HuH-7 (cell line): ENCODE data around the gene F3.
"Not testable (repeated sequence)": the region's sequence is repeated elsewhere in the genome, so short reads cannot be mapped to it uniquely, and the experiment has no call there.

Source experiments
- DNase-seq: peaks from one replicate; pipeline ENCODE4 v3.0.0; 2011; ENCODE audit warnings: low spot score

F3 gene

GRCh38 chr1:94541246-94542087 lies at the start of gene F3:
Gene F3, minus strand, starts transcription at chr1:94541759. Its CDS starts 123 bp downstream, at chr1:94541636.
- DNase-seq: peak; percentile 89

GRCh38 chr1:94590203-94591137 lies 48.9 kb upstream of the F3 start:
- DNase-seq: no peak

DNA sequence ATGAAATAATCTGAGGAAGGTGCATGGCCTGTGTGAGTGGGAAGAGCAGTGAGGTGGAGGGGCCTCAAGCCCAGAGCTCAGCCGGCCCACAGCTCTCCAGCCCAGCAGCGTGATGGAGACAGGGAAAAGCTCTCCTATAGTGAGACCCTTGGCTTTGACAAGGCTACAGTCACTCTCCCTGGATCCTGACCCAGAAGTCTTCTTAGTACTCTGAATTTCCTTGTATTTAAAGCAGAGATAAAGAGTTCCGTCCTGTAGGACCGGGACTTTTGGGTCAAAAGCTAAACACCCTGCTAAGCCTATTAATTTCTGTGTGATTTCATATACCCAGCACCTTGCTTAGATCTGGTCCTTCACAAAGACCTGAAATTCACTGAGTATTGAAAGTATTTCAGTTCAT lies 48.2 kb upstream of the F3 start:
- DNase-seq: no peak

DNA sequence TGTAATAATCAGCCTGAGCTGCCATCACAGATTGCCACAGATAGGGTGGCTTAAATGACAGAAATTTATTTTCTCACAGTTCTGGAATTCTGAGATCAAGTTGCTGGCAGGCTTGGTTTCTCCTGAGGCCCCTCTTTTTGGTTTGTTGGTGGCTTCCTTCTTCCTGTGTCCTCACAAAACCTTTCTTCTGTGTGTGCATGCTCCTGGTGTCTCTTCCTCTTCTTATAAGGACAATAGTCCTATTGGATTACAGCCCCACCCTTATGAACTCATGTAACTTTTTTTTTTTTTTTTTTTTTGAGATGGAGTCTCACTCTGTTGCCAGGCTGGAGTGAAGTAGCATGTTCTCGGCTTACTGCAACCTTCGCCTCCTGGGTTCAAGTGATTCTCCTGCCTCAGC lies 41.0 kb upstream of the F3 start:
- no peak for DNase-seq

DNA sequence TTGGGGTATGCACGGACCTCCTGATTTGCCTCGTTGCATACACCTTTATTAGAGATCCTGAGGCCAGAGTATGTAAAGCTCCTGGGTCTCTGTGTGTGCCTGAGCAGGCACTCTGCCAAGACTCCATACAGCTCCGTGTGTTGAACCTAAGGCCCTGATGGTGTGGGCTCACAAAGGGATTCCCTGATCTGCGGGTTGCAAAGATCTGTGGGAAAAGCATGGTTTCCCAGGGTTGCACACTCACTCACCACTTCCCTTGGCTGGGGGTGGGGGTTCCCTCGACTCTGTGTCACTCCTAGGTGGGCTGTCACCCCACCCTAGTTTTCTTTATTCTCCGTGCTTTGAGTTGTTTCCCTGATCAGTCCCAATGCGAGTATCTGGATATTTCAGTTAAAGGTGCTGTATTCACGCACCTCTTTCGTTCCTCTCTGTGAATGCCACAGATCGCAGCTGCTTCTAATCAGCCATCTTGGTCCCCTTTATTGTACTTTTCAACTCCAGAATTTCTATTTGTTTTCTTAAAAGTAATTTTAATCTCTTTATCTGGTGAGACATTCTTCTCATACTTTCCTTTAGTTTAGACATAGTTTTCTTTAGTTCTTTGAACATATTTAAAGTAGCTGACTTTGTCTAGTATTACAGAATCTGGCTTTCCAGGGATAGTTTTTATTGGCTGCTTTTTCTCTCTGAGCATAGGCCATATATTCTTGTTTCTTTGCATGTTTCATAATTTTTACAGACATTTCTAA lies 39.0 kb upstream of the F3 start:
- DNase-seq: no peak

- no peak for DNase-seq
Observed at GRCh38 chr1:94579876-94580294, 38.3 kb upstream of the F3 start.

DNA sequence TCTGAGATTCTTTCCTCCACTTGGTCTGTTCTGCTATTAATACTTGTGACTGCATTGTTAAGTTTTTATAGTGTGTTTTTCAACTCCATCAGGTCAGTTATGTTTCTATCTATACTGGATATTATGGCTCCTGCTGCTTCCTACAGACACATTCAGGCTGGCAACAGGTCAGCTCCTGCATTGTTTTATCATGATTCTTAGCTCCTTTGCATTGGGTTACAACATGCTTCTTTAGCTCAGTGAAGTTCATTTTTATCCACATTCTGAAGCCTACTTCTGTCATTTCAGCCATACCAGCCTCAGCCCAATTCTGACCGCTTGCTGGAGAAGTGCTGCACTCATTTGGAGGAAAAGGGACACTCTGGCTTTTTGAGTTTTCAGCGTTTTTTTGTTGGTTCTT lies 37.3 kb upstream of the F3 start:
- DNase-seq: no peak

DNA sequence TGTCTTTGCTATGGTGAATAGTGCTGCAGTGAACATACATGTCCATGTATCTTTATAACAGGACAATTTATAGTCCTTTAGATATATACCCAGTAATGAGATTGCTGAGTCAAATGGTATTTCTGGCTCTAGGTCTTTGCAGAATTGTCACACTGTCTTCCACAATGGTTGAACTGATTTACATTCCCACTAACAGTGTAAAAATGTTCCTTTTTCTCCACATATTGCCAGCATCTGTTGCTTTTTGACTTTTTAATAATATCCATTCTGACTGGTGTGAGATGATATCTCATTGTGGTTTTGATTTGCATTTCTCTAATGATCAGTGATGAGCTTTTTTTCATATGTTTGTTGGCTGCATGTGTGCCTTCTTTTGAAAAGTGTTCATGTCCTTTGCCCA lies 32.4 kb upstream of the F3 start:
- not testable (repeated sequence) for DNase-seq

DNA sequence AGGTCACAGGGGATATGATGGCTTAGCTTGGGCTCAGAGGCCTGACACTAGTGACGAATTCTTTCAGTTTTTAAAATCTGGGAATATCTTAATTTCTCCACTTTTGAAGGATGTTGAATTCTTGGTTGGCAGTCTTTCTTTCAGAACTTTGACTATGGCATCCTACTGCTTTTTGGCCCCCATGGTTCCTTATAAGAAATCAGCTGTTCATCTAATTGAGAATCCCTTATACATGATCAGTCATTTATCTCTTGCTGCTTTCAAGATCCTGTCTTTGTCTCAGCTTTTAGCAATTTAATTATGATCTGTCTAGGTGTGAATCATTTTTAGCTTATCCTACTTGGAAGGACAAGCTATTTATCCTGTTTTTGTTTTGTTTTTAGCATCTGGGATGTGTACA lies 31.2 kb upstream of the F3 start:
- DNase-seq: no peak

GRCh38 chr1:94570965-94571364 lies 29.4 kb upstream of the F3 start:
- not testable (repeated sequence) for DNase-seq

- DNase-seq: not testable (repeated sequence)
Observed at GRCh38 chr1:94568806-94569205, 27.2 kb upstream of the F3 start.

DNA sequence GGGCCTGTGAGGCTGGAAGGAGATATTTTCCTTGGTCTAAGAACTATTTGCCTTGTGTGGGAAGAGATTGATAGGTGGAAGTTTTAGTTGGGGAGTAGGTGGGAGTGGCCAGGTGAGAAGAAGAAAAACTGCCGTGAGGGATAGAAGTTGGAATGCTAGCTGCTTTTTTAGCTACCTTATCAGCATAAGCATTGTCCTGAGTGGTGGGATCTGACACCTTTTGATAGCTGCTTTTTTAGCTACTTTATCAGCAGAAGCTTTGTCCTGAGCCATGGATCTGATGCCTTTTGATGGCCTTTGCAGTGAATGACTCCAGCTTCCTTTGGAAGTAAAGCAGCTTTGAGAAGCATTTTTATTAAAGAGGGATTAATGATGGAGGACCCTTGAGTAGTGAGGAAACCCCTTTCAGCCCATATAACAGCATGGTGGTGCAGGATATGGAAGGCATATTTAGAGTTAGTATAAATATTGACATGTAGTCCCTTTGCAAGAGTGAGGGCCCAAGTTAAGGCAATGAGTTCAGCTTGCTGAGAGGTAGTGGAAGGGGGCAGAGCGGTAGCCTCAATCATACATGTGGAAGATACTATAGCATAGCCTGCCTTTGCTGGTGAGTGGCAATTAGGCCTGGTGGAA lies 26.5 kb upstream of the F3 start:
- not testable (repeated sequence) for DNase-seq

DNA sequence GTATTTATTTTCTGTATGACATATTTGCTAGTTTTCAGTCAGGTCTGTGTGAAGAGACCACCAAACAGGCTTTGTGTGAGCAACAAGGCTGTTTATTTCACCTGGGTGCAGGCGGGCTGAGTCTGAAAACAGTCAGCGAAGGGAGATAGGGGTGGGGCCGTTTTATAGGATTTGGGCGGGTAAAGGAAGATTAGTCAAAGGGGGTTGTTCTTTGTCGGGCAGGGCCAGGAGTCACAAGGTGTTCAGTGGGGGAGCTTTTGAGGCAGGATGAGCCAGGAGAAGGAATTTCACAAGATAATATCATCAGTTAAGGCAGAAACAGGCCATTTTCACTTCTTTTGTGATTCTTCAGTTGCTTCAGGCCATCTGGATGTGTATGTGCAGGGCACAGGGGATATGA lies 24.9 kb upstream of the F3 start:
- not testable (repeated sequence) for DNase-seq

GRCh38 chr1:94565901-94566300 lies 24.3 kb upstream of the F3 start:
- DNase-seq: no peak

- no peak for DNase-seq
Observed at GRCh38 chr1:94562519-94563260, 21.1 kb upstream of the F3 start.

DNA sequence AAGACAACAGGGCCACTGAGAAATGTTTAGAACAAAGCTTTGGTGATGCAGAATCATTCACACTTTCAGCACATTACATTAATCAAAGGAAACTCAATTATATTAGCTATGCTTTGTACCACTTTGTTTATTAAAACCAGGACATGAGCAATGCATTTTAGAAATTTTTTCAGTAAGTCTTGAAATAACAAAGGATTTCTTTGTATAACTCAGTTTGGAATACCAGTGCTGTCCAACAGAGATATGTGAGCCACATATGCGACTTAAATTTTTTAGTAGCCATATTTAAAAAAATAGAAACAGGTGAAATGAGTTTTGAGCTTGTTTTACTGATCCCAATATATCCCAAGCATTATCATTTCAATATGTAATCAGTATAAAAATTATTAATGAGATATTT lies 18.8 kb upstream of the F3 start:
- DNase-seq: no peak

- no peak for DNase-seq
Observed at GRCh38 chr1:94559921-94560320, 18.4 kb upstream of the F3 start.

DNA sequence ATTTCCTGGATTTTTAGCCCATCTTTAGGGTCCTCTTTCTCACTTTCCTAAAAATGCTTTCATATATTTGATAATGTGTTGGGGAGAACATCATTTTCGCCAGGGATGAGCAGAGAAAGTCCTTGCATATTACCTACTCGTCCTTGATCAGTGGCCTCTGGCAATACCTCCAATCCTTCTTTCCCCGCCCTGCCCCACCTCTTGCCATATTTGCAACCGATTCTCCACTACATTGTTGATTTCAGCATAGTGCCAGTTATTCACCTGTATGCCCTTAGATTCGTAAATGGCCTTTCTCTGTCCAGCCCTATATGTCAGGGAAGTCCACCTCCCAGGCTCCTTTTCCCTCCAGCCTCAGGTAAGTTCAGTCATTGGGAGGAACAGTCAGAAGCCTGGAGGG lies 13.5 kb upstream of the F3 start:
- no peak for DNase-seq

- DNase-seq: no peak
Observed at GRCh38 chr1:94554580-94554979, 13.0 kb upstream of the F3 start.

- DNase-seq: no peak
Observed at GRCh38 chr1:94553931-94554330, 12.4 kb upstream of the F3 start.

GRCh38 chr1:94553323-94553730 lies 11.8 kb upstream of the F3 start:
- no peak for DNase-seq
